HG03108 (cell line): ENCODE data around the gene KLRK1.
"Not testable (repeated sequence)": the region's sequence is repeated elsewhere in the genome, so short reads cannot be mapped to it uniquely, and the experiment has no call there.

ENCODE experiments used
- ATAC-seq: cut with Tn5 transposase; IDR thresholded peaks from one replicate; pipeline ENCODE4 v1.9.1; 2021; ENCODE audit warnings: moderate library complexity; ENCODE audit not compliant: unreplicated experiment

Gene KLRK1

GRCh38 chr12:10388624-10389413, 1.0 kb downstream of the KLRK1 start:
- ATAC-seq: no peak

GRCh38 chr12:10387498-10387897, 2.3 kb downstream of the KLRK1 start:
- ATAC-seq: not testable (repeated sequence)

- no peak for ATAC-seq
These were observed 3.0 kb downstream of the KLRK1 start for GRCh38 chr12:10386857-10387256.

GRCh38 chr12:10385166-10385613, 4.7 kb downstream of the KLRK1 start:
- no peak for ATAC-seq

GRCh38 chr12:10384191-10384590, 5.7 kb downstream of the KLRK1 start:
- no peak for ATAC-seq

GRCh38 chr12:10381928-10382628, 7.8 kb downstream of the KLRK1 start:
- ATAC-seq: no peak

GRCh38 chr12:10378737-10379136, 11.1 kb downstream of the KLRK1 start:
- ATAC-seq: not testable (repeated sequence)

GRCh38 chr12:10374624-10375018, 15.2 kb downstream of the KLRK1 start:
- no peak for ATAC-seq

GRCh38 chr12:10372559-10372958, 17.3 kb downstream of the KLRK1 start:
- ATAC-seq: no peak

- not testable (repeated sequence) for ATAC-seq
These were observed 17.8 kb downstream of the KLRK1 start for GRCh38 chr12:10371893-10372535.

GRCh38 chr12:10369557-10370415, 20.1 kb downstream of the KLRK1 start:
- no peak for ATAC-seq

GRCh38 chr12:10368206-10369171, 21.4 kb downstream of the KLRK1 start:
- ATAC-seq: no peak

- not testable (repeated sequence) for ATAC-seq
These were observed 22.1 kb downstream of the KLRK1 start for GRCh38 chr12:10367714-10368113.

GRCh38 chr12:10366875-10367274, 23.0 kb downstream of the KLRK1 start:
- no peak for ATAC-seq

- no peak for ATAC-seq
These were observed 24.0 kb downstream of the KLRK1 start for GRCh38 chr12:10365696-10366405.

GRCh38 chr12:10364815-10365622, 24.8 kb downstream of the KLRK1 start:
- ATAC-seq: peak; percentile 35

- ATAC-seq: peak; percentile 89
These were observed 25.7 kb downstream of the KLRK1 start for GRCh38 chr12:10363914-10364814.
